AG04450 (cell line): Measurements from ENCODE around the gene CDADC1. TPM values are rescaled to one million over a fixed set of nuclear protein-coding genes. Genes with fewer than 3 reads are reported as not detected.

Source experiments
- CTCF ChIA-PET: fragments of 300-600, 350-600 bp; formaldehyde crosslinking; extraction: SDS; loops from one replicate; lab custom pipeline; 2022; ENCODE audit warnings: antibody characterized with exemption, inconsistent platforms; lab: Charles Lee
- POLR2A ChIA-PET: fragments of 350-600 bp; formaldehyde crosslinking; extraction: SDS; loops from one replicate; lab custom pipeline; 2021; ENCODE audit warnings: antibody characterized with exemption, inconsistent platforms; lab: Yijun Ruan, JAX
- DNase-seq: peaks from one replicate; pipeline ENCODE4 v3.0.0-alpha.2; 2011; ENCODE audit warnings: low read depth, low spot score
- H3K27ac ChIP-seq: one replicate; pipeline ENCODE4 v1.5.1; 2012; ENCODE audit warnings: low read depth, low read length, control low read depth
- H3K27me3 ChIP-seq: one replicate; pipeline ENCODE4 v1.6.0; 2012; ENCODE audit warnings: low read length; ENCODE audit not compliant: control insufficient read depth, insufficient read depth
- H3K4me3 ChIP-seq: 2 replicates; pipeline ENCODE4 v1.5.1; 2011; ENCODE audit warnings: mild to moderate bottlenecking, low read depth, low read length, control low read depth
- H3K9me3 ChIP-seq: 2 replicates; pipeline ENCODE4 v1.5.1; 2012; ENCODE audit warnings: low read length; ENCODE audit not compliant: control insufficient read depth, insufficient read depth
- CTCF ChIP-seq: IDR thresholded peaks from 2 replicates; pipeline ENCODE4 v1.5.1; 2011; ENCODE audit warnings: low read depth, low read length, control low read depth, inconsistent platforms
- polyA plus RNA-seq: library from polyadenylated mRNA; depleted of rRNA; stranded (reverse); fragments of >200 nt; gene quantifications from 2 replicates; pipeline ENCODE4 v1.2.3, GENCODE V29; 2011

CDADC1 gene
- polyA plus RNA-seq, 1 experiment: 6.4 TPM

GRCh38 chr13:49213539-49213938 is 34.2 kb upstream of the CDADC1 start:
- ChIA-PET POLR2A (no interaction called here), CTCF (no interaction called here)
- Histone ChIP-seq H3K9me3 (no peaks in the 10 kb centered on the region), H3K27me3 (peaks cover 14% of the 10 kb centered on the region), H3K4me3 (no peak overlapping the region), H3K27ac (no peak overlapping the region)
- no peak for DNase-seq
- no peak for TF ChIP-seq CTCF

- CTCF ChIA-PET: no interaction called here
Measured at GRCh38 chr13:49213997-49214916, 33.5 kb upstream of the CDADC1 start.

GRCh38 chr13:49214917-49215376 is 32.8 kb upstream of the CDADC1 start:
- H3K27ac ChIP-seq: no peak overlapping the region
- no peak for DNase-seq
- POLR2A ChIA-PET: no interaction called here

More at GRCh38 chr13:49213997-49214916, 33.5 kb upstream of the CDADC1 start:
- H3K27ac ChIP-seq: no peak overlapping the region
- no peak for DNase-seq
- H3K4me3 ChIP-seq: no peak overlapping the region
- H3K27me3 ChIP-seq: peaks cover 22% of the 10 kb centered on the region
- no peak for TF ChIP-seq CTCF
- POLR2A ChIA-PET: no interaction called here
- peaks cover 2% of the 10 kb centered on the region; the same call in 1 of the 2 replicates for H3K9me3 ChIP-seq

GRCh38 chr13:49216334-49216733 is 31.4 kb upstream of the CDADC1 start:
- TF ChIP-seq CTCF: no peak
- ChIA-PET POLR2A (no interaction called here), CTCF (interaction anchor here (1.5 kb wide), 1 partner anchor 64 kb away, joined by 4 read pairs; no protein-coding TSS in a partner anchor)

More at GRCh38 chr13:49214917-49215376, 32.8 kb upstream of the CDADC1 start:
- H3K9me3 ChIP-seq: peaks cover 4% of the 10 kb centered on the region; the same call in 1 of the 2 replicates
- TF ChIP-seq CTCF: no peak
- H3K4me3 ChIP-seq: no peak overlapping the region
- CTCF ChIA-PET: no interaction called here
- H3K27me3 ChIP-seq: peaks cover 28% of the 10 kb centered on the region

GRCh38 chr13:49217962-49218492 is 29.7 kb upstream of the CDADC1 start:
- H3K9me3 ChIP-seq: peaks cover 4% of the 10 kb centered on the region; the same call in 1 of the 2 replicates
- TF ChIP-seq CTCF: no peak
- peaks cover 54% of the 10 kb centered on the region for H3K27me3 ChIP-seq
- DNase-seq: no peak
- CTCF ChIA-PET: no interaction called here
- H3K27ac ChIP-seq: no peak overlapping the region
- no peak overlapping the region for H3K4me3 ChIP-seq
- POLR2A ChIA-PET: no interaction called here

More at GRCh38 chr13:49216334-49216733, 31.4 kb upstream of the CDADC1 start:
- Histone ChIP-seq H3K27ac (no peak overlapping the region), H3K4me3 (no peak overlapping the region), H3K27me3 (peaks cover 37% of the 10 kb centered on the region), H3K9me3 (peaks cover 4% of the 10 kb centered on the region; the same call in 1 of the 2 replicates)
- DNase-seq: no peak
